ENCODE data around the gene SMYD3.
A peak's percentile ranks its signal among the peaks of the same experiment; 100 is the strongest.

SMYD3 gene

DNA sequence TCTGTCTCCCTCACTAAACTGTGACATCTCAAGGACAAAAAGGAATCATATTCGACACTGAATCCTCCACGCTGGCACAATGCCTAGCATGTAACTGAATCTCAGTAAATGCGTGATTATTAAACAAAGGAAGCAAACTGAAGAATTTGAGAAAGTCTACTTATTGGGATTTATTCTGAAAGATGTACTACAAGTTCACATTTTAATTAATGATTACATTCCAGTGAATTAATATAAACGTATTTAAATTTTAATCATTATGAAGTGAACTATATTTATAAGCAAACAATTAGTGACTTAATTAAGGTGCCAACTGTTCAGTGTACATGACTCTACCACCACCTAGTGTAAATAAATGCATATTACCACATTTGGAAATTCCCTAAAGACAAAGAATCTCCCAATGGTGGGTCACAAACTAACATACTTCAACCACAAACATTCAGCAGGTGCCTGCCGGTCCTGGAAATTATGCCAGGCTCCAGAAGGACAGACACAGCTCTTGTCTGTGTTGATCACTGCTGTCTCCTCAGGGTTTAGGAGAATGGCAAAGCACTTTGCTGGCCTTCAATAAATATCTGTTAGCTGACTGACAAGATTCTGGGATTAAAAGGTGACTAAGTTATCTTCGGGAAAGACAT is 56.3 kb downstream of the SMYD3 start:
- Histone ChIP-seq H3K4me2 (ENCODE audit: insufficient read depth, low read length) (no peak overlapping the region), H2AFZ (ENCODE audit: low read depth, low read length) (no peak overlapping the region), H3K79me2 (ENCODE audit: insufficient read depth, low read length) (no peaks in the 10 kb centered on the region), H3K9me3 (ENCODE audit: insufficient read depth, low read length, severe bottlenecking) (no peaks in the 10 kb centered on the region), H3K27me3 (ENCODE audit: insufficient read depth, low read length, poor library complexity) (no peaks in the 10 kb centered on the region), H4K20me1 (ENCODE audit: insufficient read depth, low read length) (0 out of 2 replicates have a peak, but pooled peaks cover 3% of the 10 kb centered on the region), H3K4me1 (ENCODE audit: insufficient read depth, low read length) (no peaks in the 10 kb centered on the region), H3K36me3 (ENCODE audit: insufficient read depth, low read length) (no peaks in the 10 kb centered on the region), H3K9ac (ENCODE audit: low read depth, low read length) (no peak overlapping the region), H3K27ac (ENCODE audit: low read length) (no peak overlapping the region), H3K4me3 (ENCODE audit: low read depth in 1 of 2, low read length in 2 of 2) (no peak overlapping the region)
- TF ChIP-seq EZH2 (IDR thresholded peaks at IDR 0.05; ENCODE audit: borderline replicate concordance, low read depth, low read length, severe bottlenecking) (no peak), CTCF (IDR thresholded peaks at IDR 0.05; ENCODE audit: borderline replicate concordance, extremely low read depth, low read length, poor library complexity, severe bottlenecking) (peak; percentile 76)
- ATAC-seq (ENCODE audit: insufficient read depth, low read depth) (peak; percentile 79), DNase-seq (no peak)

GRCh38 chr1:246448373-246448772 is 58.7 kb downstream of the SMYD3 start:
- Histone ChIP-seq H3K79me2 (ENCODE audit: insufficient read depth, low read length) (no peaks in the 10 kb centered on the region), H2AFZ (ENCODE audit: low read depth, low read length) (no peak overlapping the region), H3K9me3 (ENCODE audit: insufficient read depth, low read length, severe bottlenecking) (no peaks in the 10 kb centered on the region), H3K9ac (ENCODE audit: low read depth, low read length) (no peak overlapping the region), H3K4me3 (ENCODE audit: low read depth in 1 of 2, low read length in 2 of 2) (no peak overlapping the region), H3K4me1 (ENCODE audit: insufficient read depth, low read length) (no peaks in the 10 kb centered on the region), H3K27ac (ENCODE audit: low read length) (no peak overlapping the region), H4K20me1 (ENCODE audit: insufficient read depth, low read length) (no peaks in the 10 kb centered on the region), H3K36me3 (ENCODE audit: insufficient read depth, low read length) (no peaks in the 10 kb centered on the region), H3K4me2 (ENCODE audit: insufficient read depth, low read length) (no peak overlapping the region), H3K27me3 (ENCODE audit: insufficient read depth, low read length, poor library complexity) (no peaks in the 10 kb centered on the region)
- no peak for TF ChIP-seq CTCF (IDR thresholded peaks at IDR 0.05; ENCODE audit: borderline replicate concordance, extremely low read depth, low read length, poor library complexity, severe bottlenecking)
- no peak for TF ChIP-seq EZH2 (IDR thresholded peaks at IDR 0.05; ENCODE audit: borderline replicate concordance, low read depth, low read length, severe bottlenecking)
- no peak for DNase-seq
- no peak for ATAC-seq (ENCODE audit: insufficient read depth, low read depth)

- Histone ChIP-seq H3K4me3 (ENCODE audit: low read depth in 1 of 2, low read length in 2 of 2) (no peak overlapping the region), H3K79me2 (ENCODE audit: insufficient read depth, low read length) (no peaks in the 10 kb centered on the region), H3K9me3 (ENCODE audit: insufficient read depth, low read length, severe bottlenecking) (no peaks in the 10 kb centered on the region), H2AFZ (ENCODE audit: low read depth, low read length) (no peak overlapping the region), H3K27me3 (ENCODE audit: insufficient read depth, low read length, poor library complexity) (no peaks in the 10 kb centered on the region), H3K27ac (ENCODE audit: low read length) (no peak overlapping the region), H3K4me2 (ENCODE audit: insufficient read depth, low read length) (no peak overlapping the region), H3K36me3 (ENCODE audit: insufficient read depth, low read length) (no peaks in the 10 kb centered on the region), H3K9ac (ENCODE audit: low read depth, low read length) (no peak overlapping the region), H3K4me1 (ENCODE audit: insufficient read depth, low read length) (no peaks in the 10 kb centered on the region), H4K20me1 (ENCODE audit: insufficient read depth, low read length) (no peaks in the 10 kb centered on the region)
- no peak for TF ChIP-seq CTCF (IDR thresholded peaks at IDR 0.05; ENCODE audit: borderline replicate concordance, extremely low read depth, low read length, poor library complexity, severe bottlenecking)
- no peak for TF ChIP-seq EZH2 (IDR thresholded peaks at IDR 0.05; ENCODE audit: borderline replicate concordance, low read depth, low read length, severe bottlenecking)
- ATAC-seq (ENCODE audit: insufficient read depth, low read depth) = no peak
- no peak for DNase-seq
Measured at GRCh38 chr1:246447501-246447900, 59.6 kb downstream of the SMYD3 start.

All from DND-41 (cell line).